ENCODE measurements around the gene PCLO. TPM values are rescaled to one million over a fixed set of nuclear protein-coding genes. Genes with fewer than 3 reads are reported as not detected.

Gene PCLO
- total RNA-seq, 4 donors from 2014 or later: 4.9 to 7.4 (median 6.1) TPM

- Histone ChIP-seq H3K4me3 (no peak overlapping the region), H3K27ac (no peak overlapping the region), H3K4me1 (no peaks in the 10 kb centered on the region), H3K9me3 (no peaks in the 10 kb centered on the region), H3K36me3 (no peaks in the 10 kb centered on the region), H3K27me3 (no peaks in the 10 kb centered on the region)
- 51% methylated on average over 3 of the region's 3 CpGs for WGBS
- TF ChIP-seq EP300 (IDR thresholded peaks at IDR 0.05) (no peak), POLR2AphosphoS5 (IDR thresholded peaks at IDR 0.05) (no peak), CTCF (IDR thresholded peaks at IDR 0.05) (no peak), POLR2A (IDR thresholded peaks at IDR 0.05) (no peak)
- no peak for DNase-seq (ENCODE audit: low spot score in 2 of 2)
These were observed 97.0 kb downstream of the PCLO start for GRCh38 chr7:83065714-83066113.

- TF ChIP-seq EP300 (IDR thresholded peaks at IDR 0.05) (no peak), POLR2A (IDR thresholded peaks at IDR 0.05) (no peak), CTCF (IDR thresholded peaks at IDR 0.05) (no peak)
- no peaks in the 10 kb centered on the region for H3K36me3 ChIP-seq
- no peak for DNase-seq (ENCODE audit: low spot score in 2 of 2)
- no peaks in the 10 kb centered on the region for H3K9me3 ChIP-seq
- no peak overlapping the region for H3K27ac ChIP-seq
- H3K4me3 ChIP-seq: no peak overlapping the region
- H3K27me3 ChIP-seq: no peaks in the 10 kb centered on the region
- H3K4me1 ChIP-seq: no peaks in the 10 kb centered on the region
These were observed 102.5 kb downstream of the PCLO start for GRCh38 chr7:83060218-83060617.

- 90% methylated on average over 5 of the region's 5 CpGs for WGBS
- DNase-seq (ENCODE audit: low spot score in 2 of 2): no peak
These were observed 104.0 kb downstream of the PCLO start for GRCh38 chr7:83058667-83059066.

GRCh38 chr7:83055197-83055596 lies 107.5 kb downstream of the PCLO start:
- no peaks in the 10 kb centered on the region for H3K4me1 ChIP-seq
- TF ChIP-seq POLR2A (IDR thresholded peaks at IDR 0.05) (no peak), POLR2AphosphoS5 (IDR thresholded peaks at IDR 0.05) (no peak), CTCF (IDR thresholded peaks at IDR 0.05) (no peak), EP300 (IDR thresholded peaks at IDR 0.05) (no peak)
- no peaks in the 10 kb centered on the region for H3K27me3 ChIP-seq
- H3K9me3 ChIP-seq: no peaks in the 10 kb centered on the region
- H3K36me3 ChIP-seq: no peaks in the 10 kb centered on the region
- 91% methylated on average over 2 of the region's 2 CpGs for WGBS
- DNase-seq (ENCODE audit: low spot score in 2 of 2): no peak
- no peak overlapping the region for H3K27ac ChIP-seq
- H3K4me3 ChIP-seq: no peak overlapping the region

More at GRCh38 chr7:83058667-83059066, 104.0 kb downstream of the PCLO start:
- Histone ChIP-seq H3K9me3 (no peaks in the 10 kb centered on the region), H3K4me3 (no peak overlapping the region), H3K4me1 (no peaks in the 10 kb centered on the region), H3K27me3 (no peaks in the 10 kb centered on the region), H3K36me3 (no peaks in the 10 kb centered on the region), H3K27ac (no peak overlapping the region)
- TF ChIP-seq POLR2A (IDR thresholded peaks at IDR 0.05): no peak
- TF ChIP-seq CTCF (IDR thresholded peaks at IDR 0.05): no peak
- no peak for TF ChIP-seq EP300 (IDR thresholded peaks at IDR 0.05)
- TF ChIP-seq POLR2AphosphoS5 (IDR thresholded peaks at IDR 0.05): no peak

GRCh38 chr7:83054472-83054871 lies 108.2 kb downstream of the PCLO start:
- TF ChIP-seq POLR2A (IDR thresholded peaks at IDR 0.05) (no peak), POLR2AphosphoS5 (IDR thresholded peaks at IDR 0.05) (no peak)
- H3K27ac ChIP-seq: no peak overlapping the region
- H3K36me3 ChIP-seq: no peaks in the 10 kb centered on the region
- H3K9me3 ChIP-seq: no peaks in the 10 kb centered on the region
- 89% methylated on average over 1 of the region's 1 CpG for WGBS
- no peak for DNase-seq (ENCODE audit: low spot score in 2 of 2)
- no peak overlapping the region for H3K4me3 ChIP-seq
- no peaks in the 10 kb centered on the region for H3K27me3 ChIP-seq
- no peaks in the 10 kb centered on the region for H3K4me1 ChIP-seq

GRCh38 chr7:83053965-83054364 lies 108.7 kb downstream of the PCLO start:
- no peaks in the 10 kb centered on the region for H3K36me3 ChIP-seq
- no peaks in the 10 kb centered on the region for H3K4me1 ChIP-seq
- DNase-seq (ENCODE audit: low spot score in 2 of 2): no peak
- no peaks in the 10 kb centered on the region for H3K9me3 ChIP-seq
- TF ChIP-seq CTCF (IDR thresholded peaks at IDR 0.05): no peak
- no peak for TF ChIP-seq POLR2A (IDR thresholded peaks at IDR 0.05)
- no peak for TF ChIP-seq EP300 (IDR thresholded peaks at IDR 0.05)
- TF ChIP-seq POLR2AphosphoS5 (IDR thresholded peaks at IDR 0.05): no peak
- no peaks in the 10 kb centered on the region for H3K27me3 ChIP-seq
- no peak overlapping the region for H3K4me3 ChIP-seq
- H3K27ac ChIP-seq: no peak overlapping the region
